Lower leg skin (tissue), 4 donors: Measurements from ENCODE around the gene SLC9A3. TPM values are rescaled to one million over a fixed set of nuclear protein-coding genes. Genes with fewer than 3 reads are reported as not detected.

Experiments
- DNase-seq, 2 donors: peaks; one replicate each; pipeline ENCODE4 v3.0.0-alpha.2; 2019; ENCODE audit warnings: low spot score in 2 of 2
- H3K4me3 ChIP-seq: fragments of 200-600 bp; sonication (generic); 2 replicates; pipeline ENCODE4 v1.5.1; 2017; ENCODE audit warnings: mild to moderate bottlenecking, low read depth; ENCODE audit not compliant: poor library complexity, severe bottlenecking
- POLR2A ChIP-seq, 2 donors: fragments of 450-650 bp; IDR thresholded peaks; one replicate each; pipeline ENCODE4 v1.6.1; 2016 to 2017; ENCODE audit warnings: antibody characterized with exemption in 2 of 2, mild to moderate bottlenecking in 1 of 2, moderate library complexity in 1 of 2
- WGBS, 2 donors: methylation state at CpG; one replicate each; pipeline ENCODE4 v1.1.5; 2018; 5-methylcytosine and 5-hydroxymethylcytosine counted together
- intact Hi-C: fragments of 100-400 bp; cut with DNase I; formaldehyde crosslinking; loops from one replicate; pipeline ENCODE4 v1.15.0; 2023; ENCODE audit warnings: low total_unique reads
- total RNA-seq, 4 donors: library from RNA; depleted of rRNA; stranded (reverse); fragments of >200 nt; gene quantifications; one replicate each; pipeline ENCODE4 v1.1.0, GENCODE V29; 2016
- TF ChIP-seq, protein P1 (sequence below), 3 donors: fragments of 450-650 bp; IDR thresholded peaks; one replicate each; pipeline ENCODE4 v1.5.1; 2016; ENCODE audit warnings: antibody characterized with exemption in 3 of 3, mild to moderate bottlenecking in 3 of 3, moderate library complexity in 2 of 3

The SLC9A3 gene
- total RNA-seq, 4 donors from 2014 or later = 4.8 to 7.1 (median 5.8) TPM

DNA sequence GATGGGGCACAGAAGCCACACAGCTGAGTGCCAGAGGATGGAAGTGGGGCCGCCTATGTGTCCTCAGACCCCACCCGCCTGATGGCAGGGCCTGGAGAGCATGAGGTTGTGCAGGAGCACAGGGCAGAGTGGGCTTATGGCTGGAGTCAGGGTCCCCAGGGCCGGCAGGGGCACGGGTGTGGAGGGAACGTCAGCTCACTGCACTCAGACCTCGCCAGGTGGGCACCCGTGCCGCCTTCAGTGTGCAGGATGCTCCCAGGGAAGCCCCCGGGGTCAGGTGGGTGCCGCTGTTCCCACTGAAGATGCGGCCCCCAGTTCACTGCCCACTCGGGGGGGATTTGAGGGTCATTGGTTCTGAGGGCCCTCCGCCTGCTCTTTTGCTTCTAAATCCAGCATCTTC, 46.4 kb downstream of the SLC9A3 start:
- 73 to 85% methylated on average over 8 to 13 of the region's 13 CpGs for WGBS, 2 donors
- intact Hi-C loops = no loop called here
- DNase-seq = no peak
- no peak overlapping the region for H3K4me3 ChIP-seq
- no peak for TF ChIP-seq POLR2A (IDR thresholded peaks at IDR 0.05)
- TF ChIP-seq, protein P1, sequence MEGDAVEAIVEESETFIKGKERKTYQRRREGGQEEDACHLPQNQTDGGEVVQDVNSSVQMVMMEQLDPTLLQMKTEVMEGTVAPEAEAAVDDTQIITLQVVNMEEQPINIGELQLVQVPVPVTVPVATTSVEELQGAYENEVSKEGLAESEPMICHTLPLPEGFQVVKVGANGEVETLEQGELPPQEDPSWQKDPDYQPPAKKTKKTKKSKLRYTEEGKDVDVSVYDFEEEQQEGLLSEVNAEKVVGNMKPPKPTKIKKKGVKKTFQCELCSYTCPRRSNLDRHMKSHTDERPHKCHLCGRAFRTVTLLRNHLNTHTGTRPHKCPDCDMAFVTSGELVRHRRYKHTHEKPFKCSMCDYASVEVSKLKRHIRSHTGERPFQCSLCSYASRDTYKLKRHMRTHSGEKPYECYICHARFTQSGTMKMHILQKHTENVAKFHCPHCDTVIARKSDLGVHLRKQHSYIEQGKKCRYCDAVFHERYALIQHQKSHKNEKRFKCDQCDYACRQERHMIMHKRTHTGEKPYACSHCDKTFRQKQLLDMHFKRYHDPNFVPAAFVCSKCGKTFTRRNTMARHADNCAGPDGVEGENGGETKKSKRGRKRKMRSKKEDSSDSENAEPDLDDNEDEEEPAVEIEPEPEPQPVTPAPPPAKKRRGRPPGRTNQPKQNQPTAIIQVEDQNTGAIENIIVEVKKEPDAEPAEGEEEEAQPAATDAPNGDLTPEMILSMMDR (IDR thresholded peaks at IDR 0.05) = no peak

DNA sequence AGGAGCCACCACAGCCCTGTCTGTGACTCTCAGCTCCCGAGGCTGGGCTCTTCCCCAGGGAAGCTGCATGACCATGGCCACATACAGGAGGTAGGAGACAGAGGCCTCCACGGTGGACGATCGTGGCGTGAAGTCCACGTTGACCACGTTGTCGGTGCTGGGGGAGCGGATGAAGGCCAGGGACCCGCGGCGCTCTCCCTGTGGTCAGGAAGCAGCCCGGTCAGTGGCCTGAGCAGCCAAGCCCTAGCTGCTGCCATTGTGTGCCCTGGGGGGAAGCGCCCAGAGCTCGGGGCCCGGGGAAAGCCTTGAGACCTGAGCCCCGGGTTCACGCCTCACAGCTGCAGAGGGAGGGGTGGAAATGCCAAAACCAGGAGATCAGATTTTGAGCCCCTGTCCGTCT, 47.0 kb downstream of the SLC9A3 start:
- TF ChIP-seq, protein P1 (IDR thresholded peaks at IDR 0.05) = no peak
- TF ChIP-seq POLR2A (IDR thresholded peaks at IDR 0.05) = no peak
- no peak for DNase-seq
- intact Hi-C loops = no loop called here
- H3K4me3 ChIP-seq = no peak overlapping the region
- 71 to 83% methylated on average over 7 to 18 of the region's 19 CpGs for whole genome bisulfite sequencing, 2 donors

DNA sequence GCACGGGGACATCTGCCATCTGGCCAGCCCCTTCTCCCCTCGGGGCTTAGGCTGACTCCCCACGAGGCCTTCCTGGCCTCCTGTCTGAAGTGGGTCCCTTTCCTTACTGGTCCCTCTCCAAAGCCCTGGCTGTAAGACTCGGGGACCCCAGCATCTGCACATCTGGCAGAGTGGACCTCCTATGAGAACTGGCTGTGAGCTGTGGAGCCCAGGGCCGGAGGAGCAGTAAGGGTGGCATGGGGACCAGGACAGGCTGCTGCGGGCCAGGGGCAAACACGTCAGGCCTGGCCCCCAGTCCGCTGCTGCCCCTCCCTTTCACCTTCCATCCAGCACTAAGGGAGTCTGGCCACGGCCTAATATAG, 47.5 kb downstream of the SLC9A3 start:
- WGBS, 2 donors = 65 to 70% methylated on average over 5 to 8 of the region's 9 CpGs
- intact Hi-C loops = no loop called here

DNA sequence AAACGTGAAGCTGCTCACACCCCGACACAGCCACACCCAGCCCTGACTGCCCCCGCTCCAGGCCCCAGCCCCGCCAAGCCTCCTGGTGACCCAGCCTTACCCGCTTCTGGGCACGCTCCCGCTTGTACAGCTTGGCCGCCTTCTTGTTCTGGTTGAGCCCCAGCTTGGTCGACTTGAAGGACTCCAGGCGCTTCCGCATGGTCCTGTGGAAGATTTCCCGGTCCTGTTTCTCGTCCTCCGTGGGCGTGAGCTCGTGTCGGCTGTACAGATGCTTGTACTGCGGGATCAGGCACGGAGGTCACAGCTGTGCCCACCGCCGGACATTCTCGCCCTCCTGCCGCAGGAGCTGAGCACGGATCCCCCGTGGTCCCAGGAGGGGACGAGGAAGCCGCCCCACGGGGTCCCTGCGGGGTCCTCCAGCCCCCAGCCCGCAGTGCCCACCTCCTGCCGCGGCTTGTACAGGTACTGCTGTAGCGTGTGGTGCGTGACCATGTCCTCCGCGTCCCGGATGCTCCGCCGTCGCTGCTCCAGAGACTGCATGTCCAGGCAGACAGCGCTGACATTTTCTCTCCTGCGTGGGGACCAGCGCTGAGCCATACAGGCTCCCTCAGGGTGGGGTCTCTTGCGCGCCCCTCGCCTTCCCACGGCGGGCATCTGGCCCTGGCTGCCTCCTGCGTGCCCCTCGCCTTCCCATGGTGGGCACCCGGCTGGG, 48.0 kb downstream of the SLC9A3 start:
- no peak for TF ChIP-seq POLR2A (IDR thresholded peaks at IDR 0.05)
- TF ChIP-seq, protein P1 (IDR thresholded peaks at IDR 0.05) = no peak
- no peak for DNase-seq

More for the DNA sequence above, 47.5 kb downstream of the SLC9A3 start:
- TF ChIP-seq POLR2A (IDR thresholded peaks at IDR 0.05) = no peak
- TF ChIP-seq, protein P1 (IDR thresholded peaks at IDR 0.05) = no peak
- H3K4me3 ChIP-seq = no peak overlapping the region
- DNase-seq = no peak

DNA sequence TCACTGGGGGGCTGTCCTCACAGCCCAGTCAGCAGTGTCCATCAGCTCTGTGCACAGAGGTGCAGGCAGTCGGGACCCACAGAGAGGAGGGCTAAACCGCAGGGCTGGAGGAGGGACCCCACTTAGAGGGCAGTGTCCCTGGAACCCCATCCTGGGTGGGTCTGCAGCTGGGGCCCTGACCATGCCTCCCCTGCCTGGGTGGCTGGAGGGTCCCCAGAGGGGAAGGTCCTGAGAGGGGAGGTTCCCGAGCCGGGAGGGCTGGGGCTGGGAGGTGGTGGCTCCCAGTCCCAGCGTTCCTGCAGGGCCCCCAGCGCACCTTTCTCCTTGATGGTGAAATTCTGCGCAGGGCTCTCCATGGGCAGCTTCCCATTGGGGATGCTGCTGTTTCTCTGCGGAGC, 48.5 kb downstream of the SLC9A3 start:
- 48 to 68% methylated on average over 2 to 8 of the region's 8 CpGs for WGBS, 2 donors
- H3K4me3 ChIP-seq = no peak overlapping the region
- peak in 1 of 2 donors; percentile 80 for DNase-seq
- intact Hi-C loops = no loop called here
- TF ChIP-seq POLR2A (IDR thresholded peaks at IDR 0.05) = no peak
- TF ChIP-seq, protein P1 (IDR thresholded peaks at IDR 0.05) = no peak

More for the DNA sequence above, 48.0 kb downstream of the SLC9A3 start:
- WGBS, 2 donors = 49 to 53% methylated on average over 29 to 51 of the region's 51 CpGs
- intact Hi-C loops = no loop called here
- H3K4me3 ChIP-seq = no peak overlapping the region
